ENCODE data around the gene TPCN2.
A peak's percentile ranks its signal among the peaks of the same experiment; 100 is the strongest.
"Not testable (repeated sequence)": the region's sequence is repeated elsewhere in the genome, so short reads cannot be mapped to it uniquely, and the experiment has no call there.

TPCN2 gene

DNA sequence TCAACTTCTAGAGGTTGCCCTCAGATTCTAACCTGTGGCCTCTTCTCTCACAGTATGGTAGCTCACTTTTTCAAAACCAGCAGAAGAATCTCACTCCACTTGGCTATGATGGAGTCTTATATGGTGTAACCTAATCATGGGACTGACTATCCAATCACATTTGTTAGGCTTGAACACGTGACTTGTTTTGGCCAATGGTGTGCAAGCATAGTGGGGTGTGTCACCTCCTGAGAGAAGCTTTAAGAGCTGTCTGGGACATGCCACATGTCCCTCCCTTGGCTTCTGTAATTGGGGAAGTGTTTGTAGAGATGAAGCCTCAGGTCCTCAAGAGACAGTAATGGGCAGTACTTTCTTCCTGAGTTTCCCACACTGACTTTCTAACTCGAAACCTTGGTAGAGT is 94.2 kb downstream of the TPCN2 start:
- H3K27ac ChIP-seq (ENCODE audit: low read depth, low read length, severe bottlenecking), result no peak overlapping the region
- peaks cover 9% of the 10 kb centered on the region for H3K4me1 ChIP-seq (ENCODE audit: control insufficient read depth, insufficient read depth, low read length, poor library complexity, severe bottlenecking)
- no peak overlapping the region for H3K4me3 ChIP-seq (ENCODE audit: extremely low read depth, insufficient read depth, low read length, poor library complexity, severe bottlenecking)
- peaks cover 7% of the 10 kb centered on the region for H3K9me3 ChIP-seq (ENCODE audit: control insufficient read depth, low read length)
- WGBS, 2 experiments (ENCODE audit: insufficient coverage in 2 of 2), result 86 to 100% methylated on average over 1 of the region's 2 CpGs
- no peaks in the 10 kb centered on the region for H3K36me3 ChIP-seq (ENCODE audit: control insufficient read depth, insufficient read depth, low read length)

DNA sequence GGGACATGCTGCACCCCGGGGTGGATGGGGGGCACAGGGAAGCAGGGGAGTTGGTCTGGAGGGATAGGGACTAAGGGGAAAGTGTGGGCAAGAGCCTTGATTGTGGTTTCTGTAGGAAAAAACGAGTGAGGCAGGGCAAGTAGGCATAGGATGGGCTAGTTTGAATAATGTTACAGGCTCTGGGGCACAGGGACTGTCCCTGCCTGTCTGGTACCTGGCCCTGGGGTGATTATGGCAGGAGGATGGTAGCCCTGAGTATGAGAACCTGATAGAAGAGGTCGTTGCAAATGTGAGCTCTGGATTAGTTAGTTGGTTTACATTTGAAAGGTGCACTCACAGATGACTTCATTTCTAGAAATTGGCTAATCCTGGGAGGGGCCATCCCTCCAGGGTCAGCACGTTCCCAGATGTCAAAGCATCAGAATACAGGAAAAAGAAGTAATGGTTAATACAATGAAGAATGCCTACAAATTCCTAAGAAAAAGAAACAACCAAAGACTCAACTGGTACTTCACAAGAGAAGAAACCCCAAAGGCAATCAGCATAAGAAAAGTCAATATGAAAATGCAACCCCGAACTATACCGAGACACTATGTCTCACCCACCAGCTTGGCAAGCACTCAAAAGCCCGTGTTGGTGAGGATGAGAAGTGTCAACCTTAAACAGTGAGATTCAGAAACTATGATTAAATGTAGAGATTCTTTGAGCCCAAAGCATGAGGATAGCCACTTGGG is 95.8 kb downstream of the TPCN2 start:
- no peak overlapping the region for H3K27ac ChIP-seq (ENCODE audit: low read depth, low read length, severe bottlenecking)
- peaks cover 7% of the 10 kb centered on the region for H3K9me3 ChIP-seq (ENCODE audit: control insufficient read depth, low read length)
- H3K4me1 ChIP-seq (ENCODE audit: control insufficient read depth, insufficient read depth, low read length, poor library complexity, severe bottlenecking), result no peaks in the 10 kb centered on the region
- WGBS, 2 experiments (ENCODE audit: insufficient coverage in 2 of 2), result 70 to 88% methylated on average over 2 to 4 of the region's 7 CpGs
- no peak overlapping the region for H3K4me3 ChIP-seq (ENCODE audit: extremely low read depth, insufficient read depth, low read length, poor library complexity, severe bottlenecking)
- H3K36me3 ChIP-seq (ENCODE audit: control insufficient read depth, insufficient read depth, low read length), result no peaks in the 10 kb centered on the region

DNA sequence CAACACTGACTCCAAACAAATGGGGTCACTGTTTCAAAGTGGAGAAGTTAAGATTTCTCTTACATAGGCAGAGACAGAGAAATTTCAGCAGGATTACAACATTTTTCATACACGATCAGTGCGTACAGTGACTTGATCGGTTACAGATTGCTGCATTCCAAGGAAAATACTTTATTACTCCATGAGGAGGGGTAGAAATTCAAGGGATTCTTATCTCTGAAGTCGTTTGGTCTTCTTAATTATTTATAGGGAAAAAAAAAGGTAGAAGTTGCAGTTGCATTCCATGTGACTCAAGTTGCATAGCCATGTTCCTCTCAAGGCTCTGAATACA is 96.3 kb downstream of the TPCN2 start:
- H3K36me3 ChIP-seq (ENCODE audit: control insufficient read depth, insufficient read depth, low read length), result no peaks in the 10 kb centered on the region
- WGBS, 2 experiments (ENCODE audit: insufficient coverage in 2 of 2), result 95% methylated on average over 4 of the region's 4 CpGs; no CpG with 5 or more reads in 1 of the 2 experiments
- no peak overlapping the region for H3K4me3 ChIP-seq (ENCODE audit: extremely low read depth, insufficient read depth, low read length, poor library complexity, severe bottlenecking)

DNA sequence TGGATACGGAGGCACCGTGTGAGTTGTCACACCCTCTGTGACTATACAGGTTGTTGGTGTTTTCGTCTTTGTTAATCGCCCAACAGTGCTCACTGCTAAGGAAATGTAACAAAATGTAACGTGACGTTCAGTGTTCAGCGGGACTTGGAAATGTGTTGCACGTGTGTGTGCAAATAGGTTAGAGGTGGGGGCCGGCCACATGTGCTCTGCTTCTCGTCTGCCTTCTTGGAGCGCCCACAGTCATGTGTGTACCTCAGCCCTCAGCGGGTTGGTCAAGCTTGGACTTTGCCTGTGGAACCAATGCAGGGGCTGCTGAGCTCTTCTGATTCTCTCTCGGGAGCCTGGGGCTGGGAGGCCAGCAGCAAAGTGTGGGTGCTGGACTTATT is 99.6 kb downstream of the TPCN2 start:
- Histone ChIP-seq H3K4me1 (ENCODE audit: control insufficient read depth, insufficient read depth, low read length, poor library complexity, severe bottlenecking) (peaks cover 20% of the 10 kb centered on the region), H3K4me3 (ENCODE audit: extremely low read depth, insufficient read depth, low read length, poor library complexity, severe bottlenecking) (no peak overlapping the region), H3K36me3 (ENCODE audit: control insufficient read depth, insufficient read depth, low read length) (no peaks in the 10 kb centered on the region), H3K9me3 (ENCODE audit: control insufficient read depth, low read length) (peaks cover 7% of the 10 kb centered on the region), H3K27ac (ENCODE audit: low read depth, low read length, severe bottlenecking) (no peak overlapping the region)
- WGBS, 2 experiments (ENCODE audit: insufficient coverage in 2 of 2), result 94 to 96% methylated on average over 12 to 13 of the region's 13 CpGs

More for the DNA sequence above, 96.3 kb downstream of the TPCN2 start:
- H3K27ac ChIP-seq (ENCODE audit: low read depth, low read length, severe bottlenecking), result no peak overlapping the region
- peaks cover 7% of the 10 kb centered on the region for H3K9me3 ChIP-seq (ENCODE audit: control insufficient read depth, low read length)
- H3K4me1 ChIP-seq (ENCODE audit: control insufficient read depth, insufficient read depth, low read length, poor library complexity, severe bottlenecking), result no peaks in the 10 kb centered on the region

DNA sequence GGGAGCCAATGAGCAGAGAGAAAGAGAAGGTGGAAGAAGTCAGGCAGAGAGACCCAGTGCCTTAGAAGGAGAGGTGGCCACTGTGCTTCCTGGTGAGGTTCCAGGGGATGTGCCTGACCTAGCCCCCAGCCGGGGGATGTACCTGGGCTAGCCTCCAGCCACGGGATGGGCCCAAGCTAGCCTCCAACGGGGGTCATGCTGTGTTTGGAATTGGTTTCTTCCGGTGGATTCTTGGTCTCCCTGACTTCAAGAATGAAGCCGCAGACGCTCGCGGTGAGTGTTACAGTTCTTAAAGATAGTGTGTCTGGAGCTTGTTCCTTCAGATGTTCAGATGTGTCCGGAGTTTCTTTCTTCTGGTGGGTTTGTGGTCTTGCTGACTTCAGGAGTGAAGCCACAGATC is 100.1 kb downstream of the TPCN2 start:
- WGBS, 2 experiments (ENCODE audit: insufficient coverage in 2 of 2), result 73 to 87% methylated on average over 4 to 7 of the region's 9 CpGs

DNA sequence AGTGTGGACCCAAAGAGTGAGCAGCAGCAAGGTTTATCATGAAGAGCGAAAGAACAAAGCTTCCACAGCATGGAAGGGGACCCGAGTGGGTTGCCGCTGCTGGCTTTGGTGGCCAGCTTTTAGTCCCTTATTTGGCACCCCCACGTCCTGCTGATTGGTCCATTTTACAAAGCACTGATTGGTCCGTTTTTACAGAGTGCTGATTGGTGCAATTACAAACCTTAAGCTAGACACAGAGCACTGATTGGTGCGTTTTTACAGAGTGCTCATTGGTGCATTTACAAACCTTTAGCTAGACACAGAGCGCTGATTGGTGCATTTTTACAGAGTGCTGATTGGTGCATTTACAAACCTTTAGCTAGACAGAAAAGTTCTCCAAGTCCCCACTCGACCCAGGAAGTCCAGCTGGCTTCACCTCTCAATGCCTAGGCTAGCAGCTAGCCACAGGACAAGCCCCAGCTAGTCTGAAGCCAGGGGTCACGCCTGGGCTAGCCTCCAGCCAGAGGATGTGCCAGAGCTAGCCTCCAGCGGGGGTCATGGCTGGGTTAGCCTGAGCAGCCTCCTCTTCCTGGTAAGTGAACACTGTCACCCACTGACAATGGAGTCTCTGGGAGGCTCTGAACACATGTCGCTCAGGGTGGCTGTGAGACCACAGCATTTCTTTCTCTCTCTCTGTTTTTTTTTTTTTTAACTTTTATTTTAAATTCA is 100.8 kb downstream of the TPCN2 start:
- H3K4me1 ChIP-seq (ENCODE audit: control insufficient read depth, insufficient read depth, low read length, poor library complexity, severe bottlenecking), result peaks cover 29% of the 10 kb centered on the region
- H3K27ac ChIP-seq (ENCODE audit: low read depth, low read length, severe bottlenecking); H3K36me3 ChIP-seq (ENCODE audit: control insufficient read depth, insufficient read depth, low read length); H3K9me3 ChIP-seq (ENCODE audit: control insufficient read depth, low read length); H3K4me3 ChIP-seq (ENCODE audit: extremely low read depth, insufficient read depth, low read length, poor library complexity, severe bottlenecking): not testable (repeated sequence)
- 91 to 95% methylated on average over 9 to 10 of the region's 11 CpGs for WGBS, 2 experiments (ENCODE audit: insufficient coverage in 2 of 2)

More for the DNA sequence above, 100.1 kb downstream of the TPCN2 start:
- no peak overlapping the region for H3K27ac ChIP-seq (ENCODE audit: low read depth, low read length, severe bottlenecking)
- no peak overlapping the region for H3K4me3 ChIP-seq (ENCODE audit: extremely low read depth, insufficient read depth, low read length, poor library complexity, severe bottlenecking)
- H3K4me1 ChIP-seq (ENCODE audit: control insufficient read depth, insufficient read depth, low read length, poor library complexity, severe bottlenecking), result peaks cover 24% of the 10 kb centered on the region
- H3K36me3 ChIP-seq (ENCODE audit: control insufficient read depth, insufficient read depth, low read length), result no peaks in the 10 kb centered on the region
- peaks cover 7% of the 10 kb centered on the region for H3K9me3 ChIP-seq (ENCODE audit: control insufficient read depth, low read length)

DNA sequence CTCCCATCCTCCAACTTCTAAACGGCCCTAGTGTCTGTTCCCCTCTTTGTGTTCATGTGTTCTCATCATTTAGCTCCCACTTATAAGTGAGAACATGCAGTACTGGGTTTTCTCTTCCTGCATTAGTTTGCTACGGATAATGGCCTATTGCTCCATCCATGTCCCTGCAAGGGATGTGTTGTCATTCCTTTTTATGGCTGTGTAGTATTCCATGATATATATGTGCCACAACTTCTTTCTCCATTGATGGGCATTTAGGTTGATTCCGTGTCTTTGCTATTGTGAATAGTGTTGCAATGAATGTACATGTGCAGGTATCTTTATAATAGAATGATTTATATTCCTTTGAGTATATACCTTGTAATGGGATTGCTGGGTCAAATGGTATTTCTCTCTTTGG is 101.4 kb downstream of the TPCN2 start:
- Histone ChIP-seq H3K4me3 (ENCODE audit: extremely low read depth, insufficient read depth, low read length, poor library complexity, severe bottlenecking) (no peak overlapping the region), H3K9me3 (ENCODE audit: control insufficient read depth, low read length) (peaks cover 7% of the 10 kb centered on the region), H3K4me1 (ENCODE audit: control insufficient read depth, insufficient read depth, low read length, poor library complexity, severe bottlenecking) (peaks cover 35% of the 10 kb centered on the region), H3K36me3 (ENCODE audit: control insufficient read depth, insufficient read depth, low read length) (no peaks in the 10 kb centered on the region), H3K27ac (ENCODE audit: low read depth, low read length, severe bottlenecking) (no peak overlapping the region)
- 80% methylated on average over 1 of the region's 3 CpGs; no CpG with 5 or more reads in 1 of the 2 experiments for WGBS, 2 experiments (ENCODE audit: insufficient coverage in 2 of 2)

DNA sequence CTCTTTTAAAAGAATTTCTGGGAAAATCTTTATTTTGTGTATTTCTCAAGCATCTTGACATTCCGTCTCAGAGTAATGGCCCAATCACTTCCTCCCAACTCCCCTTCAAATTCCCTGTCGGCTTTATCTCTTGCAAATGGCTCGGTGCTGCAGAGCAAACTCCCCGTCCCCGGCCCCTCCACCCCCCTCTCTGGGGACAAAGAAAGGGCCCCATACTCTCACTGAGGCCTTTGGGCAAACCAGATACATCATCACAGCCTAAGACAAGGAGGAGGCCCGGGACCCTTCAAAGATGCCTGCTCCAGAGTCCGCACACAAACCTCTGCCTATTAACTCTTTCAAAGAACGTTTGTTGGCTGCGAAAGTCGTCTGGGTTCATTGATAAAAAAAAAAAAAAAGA is 103.1 kb downstream of the TPCN2 start:
- H3K36me3 ChIP-seq (ENCODE audit: control insufficient read depth, insufficient read depth, low read length), result no peaks in the 10 kb centered on the region
- H3K4me3 ChIP-seq (ENCODE audit: extremely low read depth, insufficient read depth, low read length, poor library complexity, severe bottlenecking), result no peak overlapping the region
- peak overlapping the region; percentile 67 for H3K27ac ChIP-seq (ENCODE audit: low read depth, low read length, severe bottlenecking)
- H3K9me3 ChIP-seq (ENCODE audit: control insufficient read depth, low read length), result no peaks in the 10 kb centered on the region
- WGBS, 2 experiments (ENCODE audit: insufficient coverage in 2 of 2), result 0 to 26% methylated on average over 1 to 5 of the region's 10 CpGs
- H3K4me1 ChIP-seq (ENCODE audit: control insufficient read depth, insufficient read depth, low read length, poor library complexity, severe bottlenecking), result peaks cover 50% of the 10 kb centered on the region

DNA sequence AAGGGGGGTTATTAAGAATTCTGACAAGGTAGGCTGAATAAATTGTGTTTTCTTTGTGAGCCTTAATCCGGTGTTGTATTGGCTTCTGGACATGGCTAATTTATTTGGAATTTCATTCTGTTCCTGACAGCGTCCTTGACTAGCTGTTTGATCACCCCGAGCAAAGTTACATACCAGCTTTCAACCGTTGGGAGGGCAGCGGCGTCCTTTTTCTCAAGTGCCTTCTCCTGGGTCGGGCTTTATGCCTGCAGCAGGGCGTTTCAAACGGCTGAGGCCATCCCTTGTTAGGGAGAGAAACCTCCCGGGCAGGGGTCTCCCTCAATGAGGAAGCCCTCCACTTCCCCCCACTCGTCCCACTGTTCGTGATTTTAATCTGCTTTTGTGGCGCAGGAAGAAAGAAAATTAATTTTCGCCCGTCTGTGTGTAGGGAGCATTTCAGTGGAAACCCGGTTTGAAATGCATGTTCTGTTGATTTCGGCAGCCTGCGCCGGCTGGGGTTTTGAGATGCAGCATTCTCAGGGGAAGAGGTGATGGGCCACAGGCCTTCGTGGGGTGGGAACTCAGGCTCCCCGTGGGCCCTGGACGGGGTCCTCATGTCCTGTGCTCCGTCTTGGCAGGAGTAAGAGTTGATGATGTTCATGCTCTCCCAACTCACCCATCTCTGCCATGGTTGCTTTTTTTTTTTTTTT is 104.1 kb downstream of the TPCN2 start:
- peaks cover 57% of the 10 kb centered on the region for H3K4me1 ChIP-seq (ENCODE audit: control insufficient read depth, insufficient read depth, low read length, poor library complexity, severe bottlenecking)
- no peaks in the 10 kb centered on the region for H3K9me3 ChIP-seq (ENCODE audit: control insufficient read depth, low read length)
- WGBS, 2 experiments (ENCODE audit: insufficient coverage in 2 of 2), result 41 to 46% methylated on average over 13 to 22 of the region's 23 CpGs
- no peak overlapping the region for H3K4me3 ChIP-seq (ENCODE audit: extremely low read depth, insufficient read depth, low read length, poor library complexity, severe bottlenecking)
- H3K27ac ChIP-seq (ENCODE audit: low read depth, low read length, severe bottlenecking), result peak overlapping the region; percentile 67
- H3K36me3 ChIP-seq (ENCODE audit: control insufficient read depth, insufficient read depth, low read length), result no peaks in the 10 kb centered on the region

DNA sequence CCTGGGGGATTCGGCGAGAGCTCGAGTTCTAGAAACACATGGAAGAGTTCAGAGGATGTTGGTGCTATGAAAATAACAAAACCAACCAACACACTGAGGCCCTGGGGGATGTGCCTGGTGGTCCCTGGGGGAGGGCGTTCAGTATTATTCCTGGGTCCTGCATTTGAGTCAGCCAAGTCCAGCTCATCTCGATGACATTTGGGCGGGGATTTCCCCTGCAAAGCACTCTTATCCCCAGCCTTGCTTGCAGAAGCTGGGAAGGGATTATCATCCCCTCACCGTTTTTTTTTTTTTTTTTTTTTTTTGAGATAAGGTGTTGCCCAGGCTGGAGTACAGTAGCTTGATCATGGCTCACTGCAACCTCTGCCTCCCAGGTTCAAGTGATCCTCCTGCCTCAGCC is 104.9 kb downstream of the TPCN2 start:
- no peaks in the 10 kb centered on the region for H3K9me3 ChIP-seq (ENCODE audit: control insufficient read depth, low read length)
- no peaks in the 10 kb centered on the region for H3K36me3 ChIP-seq (ENCODE audit: control insufficient read depth, insufficient read depth, low read length)
- no peak overlapping the region for H3K4me3 ChIP-seq (ENCODE audit: extremely low read depth, insufficient read depth, low read length, poor library complexity, severe bottlenecking)
- H3K27ac ChIP-seq (ENCODE audit: low read depth, low read length, severe bottlenecking), result peak overlapping the region; percentile 67
- H3K4me1 ChIP-seq (ENCODE audit: control insufficient read depth, insufficient read depth, low read length, poor library complexity, severe bottlenecking), result peaks cover 57% of the 10 kb centered on the region
- WGBS, 2 experiments (ENCODE audit: insufficient coverage in 2 of 2), result 87 to 92% methylated on average over 2 to 3 of the region's 7 CpGs

Data from mesodermal cell (in vitro differentiated cells).